HG02571 (cell line): Measurements from ENCODE around the gene IFNA14.
"Not testable (repeated sequence)": the region's sequence is repeated elsewhere in the genome, so short reads cannot be mapped to it uniquely, and the experiment has no call there.

Experiments
- ATAC-seq: cut with Tn5 transposase; IDR thresholded peaks from one replicate; pipeline ENCODE4 v1.9.1; 2021; ENCODE audit warnings: mild to moderate bottlenecking, moderate library complexity; ENCODE audit not compliant: unreplicated experiment

Gene IFNA14

GRCh38 chr9:21217211-21217610 lies 22.6 kb downstream of the IFNA14 start, which contains the start of gene IFNA16:
IFNA16 (minus strand) TSS chr9:21217311; CDS start chr9:21217305, 6 bp downstream.
- ATAC-seq, result not testable (repeated sequence)

- not testable (repeated sequence) for ATAC-seq
Measured at GRCh38 chr9:21213411-21214326, 26.1 kb downstream of the IFNA14 start.

GRCh38 chr9:21212160-21212559 lies 27.6 kb downstream of the IFNA14 start:
- ATAC-seq, result not testable (repeated sequence)

- ATAC-seq, result not testable (repeated sequence)
Measured at GRCh38 chr9:21210782-21211181, 29.0 kb downstream of the IFNA14 start.

- no peak for ATAC-seq
Measured at GRCh38 chr9:21210311-21210710, 29.5 kb downstream of the IFNA14 start.

- ATAC-seq, result not testable (repeated sequence)
Measured at GRCh38 chr9:21207043-21207442, 32.8 kb downstream of the IFNA14 start, which contains the start of gene IFNA10. IFNA10 (minus strand) TSS chr9:21207143; CDS start chr9:21207097, 46 bp downstream.

GRCh38 chr9:21205204-21205603 lies 34.6 kb downstream of the IFNA14 start:
- ATAC-seq, result no peak

- not testable (repeated sequence) for ATAC-seq
Measured at GRCh38 chr9:21202105-21202504, 37.7 kb downstream of the IFNA14 start, which contains the start of gene IFNA7. IFNA7 (minus strand) TSS chr9:21202205; CDS start chr9:21202165, 40 bp downstream.

GRCh38 chr9:21194867-21195776 lies 44.7 kb downstream of the IFNA14 start:
- peak; percentile 92 for ATAC-seq
